Measurements from ENCODE around the gene PPIL1.

GRCh38 chr6:36852481-36853147, 22.0 kb downstream of the PPIL1 start:
- TF ChIP-seq CTCF (IDR thresholded peaks at IDR 0.05) = no peak
- no peak for TF ChIP-seq POLR2A (IDR thresholded peaks at IDR 0.05)

Measured in tibial nerve (tissue), 3 donors.